OCI-M2 (cell line): ENCODE results near the gene BRD1.

Experiments
- DNase-seq: peaks from one replicate; lab custom pipeline; 2025; ENCODE audit not compliant: unreplicated experiment; lab: John Stamatoyannopoulos, UW

BRD1 gene

DNA sequence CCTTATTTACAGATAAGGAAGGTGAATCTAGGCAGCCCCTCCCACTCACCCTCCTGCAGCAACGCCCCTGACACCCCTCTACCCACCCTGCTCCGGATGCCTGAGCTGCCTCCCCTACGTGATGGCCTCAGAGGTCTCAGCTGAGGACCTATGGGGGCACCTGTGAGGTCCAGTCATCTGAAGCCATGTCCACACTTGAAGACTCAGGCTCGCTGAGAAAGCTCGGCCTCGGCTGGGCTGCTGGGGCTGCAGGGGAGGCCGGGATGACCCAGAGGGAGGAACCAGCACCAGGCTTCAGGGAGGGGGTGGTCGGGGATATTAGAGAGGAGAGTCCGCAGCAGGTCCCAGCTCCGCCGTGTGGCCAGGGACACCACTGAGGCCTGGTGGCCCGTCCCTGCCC, 92.8 kb downstream of the BRD1 start:
- DNase-seq: no peak

DNA sequence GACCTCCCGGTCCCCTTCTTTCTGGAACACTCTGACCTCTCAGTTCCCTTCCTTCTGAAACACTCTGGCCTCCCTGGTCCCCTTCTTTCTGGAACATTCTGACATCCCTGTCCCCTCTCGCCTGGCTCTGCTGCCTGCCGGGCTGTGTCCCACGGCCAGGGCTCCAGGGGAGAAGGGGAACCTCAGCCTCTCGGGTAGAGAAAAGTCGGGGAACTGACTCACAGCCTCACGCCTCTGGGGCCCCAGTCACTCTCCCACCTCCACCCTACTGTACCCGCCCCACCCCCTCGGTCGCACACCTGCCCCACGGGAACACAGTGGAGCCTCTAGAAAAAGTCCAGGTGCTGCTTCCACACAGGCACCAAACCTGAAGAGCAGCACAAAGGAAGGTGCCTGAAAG, 93.3 kb downstream of the BRD1 start:
- DNase-seq: no peak

DNA sequence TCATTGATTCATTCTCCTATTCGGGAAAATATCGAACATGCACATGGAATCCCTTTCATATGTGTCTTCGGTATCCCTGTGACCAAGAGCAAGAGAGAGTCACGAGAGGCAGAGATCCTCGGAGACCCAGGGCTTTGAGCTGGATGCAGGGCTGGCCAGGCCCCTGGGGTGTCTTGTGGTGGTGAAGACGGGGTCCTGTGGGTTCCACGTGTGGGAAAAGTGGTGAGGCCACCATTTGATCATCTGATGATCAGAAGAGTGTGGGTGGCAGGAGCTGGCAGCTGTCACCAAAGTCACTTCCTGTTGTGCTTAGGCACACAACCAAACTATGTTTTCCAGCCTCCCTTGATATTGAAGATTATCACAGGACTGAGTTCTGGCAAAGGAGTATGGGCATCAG, 94.0 kb downstream of the BRD1 start:
- no peak for DNase-seq

DNA sequence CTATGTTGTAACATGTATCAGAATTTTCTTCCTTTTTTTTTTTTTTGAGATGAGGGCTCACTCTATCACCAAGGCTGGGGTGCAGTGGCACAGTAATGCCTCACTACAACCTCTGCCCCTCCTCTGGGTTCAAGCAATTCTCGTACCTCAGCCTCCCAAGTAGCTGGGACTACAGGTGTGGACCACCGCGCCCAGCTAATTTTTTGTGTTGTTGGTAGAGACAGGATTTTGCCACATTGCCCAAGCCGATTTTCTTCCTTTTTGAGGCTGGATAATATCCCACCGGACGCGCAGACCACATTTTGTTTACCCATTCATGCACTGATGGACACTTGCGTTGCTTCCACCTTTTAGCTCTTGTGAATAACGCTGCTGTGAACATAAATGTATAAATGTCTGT, 97.0 kb downstream of the BRD1 start:
- DNase-seq: no peak

DNA sequence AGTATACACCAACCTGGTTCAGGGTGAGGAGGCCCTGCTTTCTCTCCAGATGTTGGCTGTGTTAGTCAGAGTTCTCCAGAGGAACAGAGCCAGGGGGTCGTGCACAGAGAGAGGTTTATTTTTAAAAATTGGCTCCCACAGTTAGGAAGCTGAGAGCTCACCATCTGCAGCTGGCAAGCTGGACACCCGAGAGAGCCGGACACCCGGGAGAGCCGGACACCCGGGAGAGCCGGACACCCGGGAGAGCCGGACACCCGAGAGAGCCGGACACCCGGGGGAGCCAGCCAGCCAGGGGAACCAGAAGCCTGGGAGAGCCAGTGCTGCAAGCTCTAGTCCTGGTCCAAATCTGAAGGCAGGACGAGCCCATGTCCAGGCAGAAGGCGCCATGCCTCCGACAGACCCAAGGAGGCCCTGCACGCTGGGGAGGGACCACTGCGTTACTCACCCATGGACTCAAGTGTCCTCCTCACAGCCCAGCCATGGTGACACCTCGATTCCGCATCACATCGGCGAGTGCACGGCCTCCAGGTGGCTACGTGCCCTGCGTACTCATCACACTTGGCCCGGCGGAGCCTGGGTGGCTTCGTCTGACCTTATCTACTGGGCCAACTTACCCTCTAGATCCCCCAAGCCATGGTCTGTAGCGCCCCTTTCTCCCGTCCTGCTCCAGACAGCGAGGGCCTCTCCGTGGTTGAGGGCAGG, 99.0 kb downstream of the BRD1 start:
- DNase-seq: no peak

GRCh38 chr22:49727881-49728569, 99.6 kb downstream of the BRD1 start:
- DNase-seq: no peak

GRCh38 chr22:49727191-49727880, 100.3 kb downstream of the BRD1 start:
- DNase-seq: no peak

DNA sequence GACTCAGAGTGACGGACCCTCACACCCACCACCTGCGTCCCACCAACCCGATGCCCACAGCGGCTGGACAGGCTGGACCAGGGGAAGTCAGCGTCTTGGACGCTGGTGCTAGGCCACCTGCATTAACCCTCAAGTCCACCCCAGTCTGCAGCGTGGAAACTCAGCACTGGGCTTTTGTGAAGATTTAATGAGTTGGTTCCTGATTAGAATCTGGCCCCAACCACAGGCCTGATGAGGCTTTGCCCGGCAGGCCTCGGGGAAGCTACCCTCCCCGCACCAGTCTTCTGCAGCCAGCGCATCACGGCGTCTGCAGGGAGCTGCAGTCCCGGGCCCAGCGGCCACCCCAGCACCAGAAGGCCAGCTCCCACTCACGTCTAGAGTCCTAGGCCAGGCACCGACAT, 101.0 kb downstream of the BRD1 start:
- DNase-seq: no peak

DNA sequence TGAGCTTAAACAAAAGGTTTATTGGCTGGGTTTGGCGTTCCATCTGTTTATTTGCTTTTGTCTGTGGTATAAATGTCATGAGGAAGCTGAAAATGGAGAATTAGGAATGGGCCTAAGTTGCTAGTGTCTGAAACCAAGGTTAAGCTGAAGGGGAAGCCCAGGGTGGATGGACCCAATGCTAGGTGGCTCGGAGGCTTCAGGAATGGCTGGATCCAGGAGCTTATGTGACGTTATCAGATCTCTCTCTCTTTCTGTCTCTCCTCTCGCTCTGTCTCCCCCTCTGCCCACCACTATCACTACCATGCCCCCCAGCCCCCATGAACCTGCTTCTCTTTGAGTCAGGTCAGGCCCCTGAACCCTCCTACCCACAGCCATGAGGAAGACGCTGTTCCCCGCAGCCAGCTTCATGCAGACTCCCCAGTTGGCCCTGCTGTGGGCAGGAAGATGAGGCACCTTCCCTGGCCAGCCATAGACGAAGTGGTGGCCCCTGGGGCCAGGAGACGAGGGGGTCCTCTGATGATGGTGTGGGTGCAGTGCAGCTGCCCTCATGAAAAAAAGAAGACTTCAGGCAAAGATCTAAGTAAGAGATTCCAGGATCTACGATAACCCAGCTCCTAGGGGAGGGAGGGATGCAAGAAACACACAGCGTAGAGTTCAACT, 101.5 kb downstream of the BRD1 start:
- no peak for DNase-seq

DNA sequence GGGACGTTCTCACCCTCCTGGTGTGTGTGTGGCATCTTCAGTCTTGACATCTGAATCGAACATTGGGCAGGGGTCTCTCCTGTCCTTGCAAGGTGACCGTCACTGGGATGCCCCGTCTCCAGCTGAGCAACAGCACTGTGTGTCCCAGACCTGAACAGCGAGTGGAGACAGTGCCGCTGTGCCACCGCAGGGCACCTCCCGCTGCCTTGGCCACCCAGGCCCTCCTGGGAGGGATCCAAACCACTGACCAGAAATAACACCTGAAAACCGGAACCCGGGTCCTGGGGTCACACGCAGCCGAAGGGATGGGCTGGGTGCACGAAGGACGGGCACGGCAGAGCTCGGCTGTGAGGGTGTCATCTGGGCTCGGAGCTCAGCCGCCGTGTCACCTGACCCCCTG, 102.2 kb downstream of the BRD1 start:
- no peak for DNase-seq

DNA sequence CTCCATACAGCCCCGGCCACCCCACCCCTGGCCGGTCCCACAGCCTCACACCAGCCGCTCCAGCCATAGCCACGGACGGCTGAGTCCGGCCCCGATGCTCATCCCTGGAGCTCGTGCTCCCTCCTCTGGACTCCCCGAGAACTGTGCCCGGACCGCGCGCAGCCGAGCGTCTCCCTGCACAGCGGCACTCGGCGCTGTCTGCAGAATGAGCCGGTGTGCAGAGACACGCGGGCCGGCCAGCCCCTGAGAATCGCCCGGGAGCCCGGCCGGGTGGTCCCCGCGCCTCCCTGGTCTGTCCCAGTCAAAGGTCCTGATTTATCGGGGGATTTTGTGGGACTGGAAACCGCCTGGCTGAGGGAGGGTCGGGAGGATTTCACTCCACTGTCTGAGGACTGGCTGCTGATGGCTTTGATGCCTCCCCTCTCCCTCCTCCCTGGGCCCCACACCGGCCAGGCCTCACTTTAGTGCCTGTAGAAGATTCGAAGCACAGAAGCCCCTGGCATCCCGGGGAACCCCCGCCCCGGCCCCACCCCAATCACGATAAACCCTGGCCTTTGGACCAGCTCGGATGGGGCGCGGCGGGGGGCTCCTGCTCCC, 102.7 kb downstream of the BRD1 start:
- DNase-seq: no peak

GRCh38 chr22:49724030-49724892, 103.4 kb downstream of the BRD1 start:
- no peak for DNase-seq

DNA sequence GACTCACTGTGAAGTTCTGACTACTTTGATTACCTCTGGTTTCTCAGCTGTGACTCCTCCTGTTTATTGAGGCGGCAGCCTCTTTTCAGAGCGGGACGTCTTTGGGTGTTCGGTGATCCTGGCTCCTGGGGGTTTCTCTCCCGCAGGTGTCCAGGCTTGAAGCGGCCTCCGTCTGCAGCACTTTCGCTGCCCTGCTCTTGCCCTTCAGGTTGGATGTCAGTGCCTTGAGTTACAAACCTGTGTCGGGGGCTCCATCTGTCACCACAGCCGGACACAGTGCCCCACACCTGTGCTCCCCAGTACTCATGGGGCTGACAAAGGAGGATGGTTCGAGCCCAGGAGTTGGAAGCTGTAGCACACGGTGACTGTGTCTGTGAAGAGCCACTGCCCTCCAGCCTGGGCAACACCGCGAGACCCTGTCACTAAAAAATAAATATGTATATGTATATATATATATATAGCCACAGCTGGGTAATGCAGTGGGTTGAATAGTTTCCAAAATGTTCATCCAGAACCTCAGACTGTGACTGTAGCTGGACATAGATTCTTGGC, 104.1 kb downstream of the BRD1 start:
- DNase-seq: no peak
